HepG2 (cell line): Measurements from ENCODE around the gene PLD6. TPM values are rescaled to one million over a fixed set of nuclear protein-coding genes. Genes with fewer than 3 reads are reported as not detected.

Experiments
- ATAC-seq: fragments of 200-7000 bp; cut with Tn5 transposase; 3 replicates; pipeline ENCODE4 v1.9.1; 2020; ENCODE audit warnings: mild to moderate bottlenecking, moderate library complexity
- BruUV-seq: library from RNA; stranded (reverse); fragments of 400-500 nt; replicated peaks from 2 replicates; lab custom pipeline; 2021; lab: Mats Ljungman, UMichigan
- CTCF ChIA-PET: fragments of 300-600 bp; formaldehyde crosslinking; extraction: SDS; loops from one replicate; lab custom pipeline; 2021; ENCODE audit warnings: low total read pairs, inconsistent platforms, low intra/inter-chr PET ratio; lab: Yijun Ruan, JAX
- POLR2A ChIA-PET: fragments of 350-600 bp; sonication (Branson Sonifier 250); formaldehyde crosslinking; loops from one replicate; lab custom pipeline; 2020; ENCODE audit warnings: antibody characterized with exemption, inconsistent platforms; lab: Yijun Ruan, JAX
- DNase-seq: peaks from one replicate; pipeline ENCODE4 v3.0.0-alpha.2; 2015; ENCODE audit warnings: low spot score
- FAIRE-seq: peaks from 3 replicates; lab custom pipeline; 2011; peaks lifted over from hg19 to GRCh38; lab: Jason Lieb, UNC
- H2AFZ ChIP-seq: one replicate; pipeline ENCODE4 v1.6.1; 2011; ENCODE audit warnings: low read length, inconsistent platforms
- H3K27ac ChIP-seq: fragments of 300-600 bp; 3 replicates; pipeline ENCODE4 v1.8.0; 2011; ENCODE audit warnings: mixed run types, mild to moderate bottlenecking, mixed read lengths, low read length, inconsistent platforms; ENCODE audit not compliant: insufficient read depth; ENCODE audit errors: extremely low read length
- H3K27me3 ChIP-seq, 2 experiments: fragments of 200-600 bp in 1 of 2; 2 replicates in 1 of 2; 3 replicates in 1 of 2; pipeline versions ENCODE4 v1.6.0 to v1.8.0; 2011; ENCODE audit warnings: low read length in 2 of 2, mild to moderate bottlenecking in 2 of 2, moderate library complexity in 2 of 2, inconsistent platforms in 1 of 2; ENCODE audit not compliant: insufficient read depth in 2 of 2, control insufficient read depth in 1 of 2
- H3K36me3 ChIP-seq, 2 experiments: fragments of 200-600 bp in 1 of 2; replicated peaks in 1 of 2; 2 replicates in 1 of 2; 3 replicates in 1 of 2; pipeline versions ENCODE4 v1.5.1 to v1.8.0; 2011; ENCODE audit warnings: low read length in 2 of 2, inconsistent platforms in 1 of 2; ENCODE audit not compliant: insufficient read depth in 2 of 2, control insufficient read depth in 1 of 2
- H3K4me1 ChIP-seq: 2 replicates; pipeline ENCODE4 v1.5.1; 2012; ENCODE audit warnings: low read length, inconsistent platforms; ENCODE audit not compliant: insufficient read depth
- H3K4me2 ChIP-seq: 2 replicates; pipeline ENCODE4 v1.6.0; 2011; ENCODE audit warnings: low read depth, low read length, inconsistent platforms
- H3K4me3 ChIP-seq, 3 experiments: fragments of 200-600 bp in 1 of 3; sonication (generic), shearing (Covaris generic) in 1 of 3; replicated peaks in 1 of 3; 2 replicates each; pipeline ENCODE4 v1.5.1; 2011 to 2016; ENCODE audit warnings: low read length in 3 of 3, inconsistent platforms in 2 of 3, low read depth in 2 of 3, mild to moderate bottlenecking in 2 of 3, control low read depth in 1 of 3, mixed read lengths in 1 of 3; ENCODE audit not compliant: insufficient read depth in 1 of 3
- H3K79me2 ChIP-seq: one replicate; pipeline ENCODE4 v1.6.1; 2011; ENCODE audit warnings: low read length, inconsistent platforms; ENCODE audit not compliant: insufficient read depth
- H3K9ac ChIP-seq: 2 replicates; pipeline ENCODE4 v1.6.0; 2011; ENCODE audit warnings: mild to moderate bottlenecking, low read depth, low read length, inconsistent platforms; ENCODE audit not compliant: insufficient read depth
- H3K9me3 ChIP-seq: 2 replicates; pipeline ENCODE4 v1.5.1; 2012; ENCODE audit warnings: mild to moderate bottlenecking, low read length
- H4K20me1 ChIP-seq: 2 replicates; pipeline ENCODE4 v1.6.0; 2011; ENCODE audit warnings: inconsistent platforms, mild to moderate bottlenecking, low read length, moderate library complexity; ENCODE audit not compliant: insufficient read depth
- FOXA1 ChIP-seq, 2 experiments: fragments of 450-650 bp in 1 of 2; sonication (generic) in 1 of 2; formaldehyde crosslinking in 1 of 2; IDR thresholded peaks; 2 replicates each; pipeline versions ENCODE4 v1.4.0 to v1.6.1; 2016 to 2020; ENCODE audit warnings: missing genetic modification reagents in 1 of 2
- FOXA3 ChIP-seq: IDR thresholded peaks from 2 replicates; pipeline ENCODE4 v1.6.1; 2016; ENCODE audit warnings: missing genetic modification reagents, missing compliant biosample characterization
- HDAC6 ChIP-seq: fragments of 200-600 bp; sonication (generic); IDR thresholded peaks from 2 replicates; pipeline ENCODE4 v1.7.0; 2017; ENCODE audit warnings: mild to moderate bottlenecking, antibody characterized with exemption, low read length, low read depth
- LCORL ChIP-seq, 2 experiments: fragments of 450-650 bp in 1 of 2; sonication (generic) in 1 of 2; formaldehyde crosslinking in 1 of 2; IDR thresholded peaks; 2 replicates each; pipeline versions ENCODE4 v1.5.0 to v1.6.1; 2017 to 2020; ENCODE audit warnings: antibody characterized with exemption in 1 of 2, missing genetic modification reagents in 1 of 2
- MAX ChIP-seq: IDR thresholded peaks from 2 replicates; pipeline ENCODE4 v1.6.1; 2012; ENCODE audit warnings: inconsistent platforms
- MEF2D ChIP-seq: sonication (generic); formaldehyde crosslinking; IDR thresholded peaks from 2 replicates; pipeline ENCODE4 v1.5.1; 2020; ENCODE audit warnings: mild to moderate bottlenecking, missing genetic modification reagents
- PPARG ChIP-seq: conservative IDR thresholded peaks from 2 replicates; pipeline ENCODE4 v1.6.1; 2016; ENCODE audit warnings: missing biosample characterization, missing genetic modification reagents
- SAP130 ChIP-seq: IDR thresholded peaks from 2 replicates; pipeline ENCODE4 v1.6.1; 2016; ENCODE audit warnings: low read depth
- SMARCE1 ChIP-seq: fragments of 450-650 bp; IDR thresholded peaks from 2 replicates; pipeline ENCODE4 v1.6.1; 2017; ENCODE audit warnings: borderline replicate concordance
- SSRP1 ChIP-seq: IDR thresholded peaks from 2 replicates; pipeline ENCODE4 v1.6.1; 2016; ENCODE audit warnings: control low read depth
- ZBTB21 ChIP-seq: sonication (generic); formaldehyde crosslinking; IDR thresholded peaks from 2 replicates; pipeline ENCODE4 v1.4.0; 2020; ENCODE audit warnings: missing genetic modification reagents
- ZBTB39 ChIP-seq: sonication (generic); formaldehyde crosslinking; IDR thresholded peaks from 2 replicates; pipeline ENCODE4 v1.5.0; 2020; ENCODE audit warnings: missing genetic modification reagents
- ZMYM4 ChIP-seq: sonication (generic); formaldehyde crosslinking; IDR thresholded peaks from 2 replicates; pipeline ENCODE4 v1.8.1; 2023; ENCODE audit warnings: mild to moderate bottlenecking, missing genetic modification reagents
- ZNF547 ChIP-seq: sonication (generic); formaldehyde crosslinking; IDR thresholded peaks from 2 replicates; pipeline ENCODE4 v1.5.1; 2020; ENCODE audit warnings: mild to moderate bottlenecking, missing genetic modification reagents
- WGBS: methylation state at CpG from one replicate; pipeline ENCODE4 v1.1.6; 2017; ENCODE audit warnings: low lambda C conversion rate; 5-methylcytosine and 5-hydroxymethylcytosine counted together
- in situ Hi-C: cut with HindIII; loops from 2 replicates; pipeline ENCODE4 v1.10.0; 2017; ENCODE audit warnings: low pct_unique_long_range_greater_than_20kb; ENCODE audit not compliant: extremely low pct_ligation_motif_present
- intact Hi-C: fragments of 100-400 bp; cut with micrococcal nuclease; formaldehyde crosslinking; loops from one replicate; pipeline ENCODE4 v1.10.0; 2022; ENCODE audit not compliant: unreplicated experiment
- polyA plus RNA-seq, 8 experiments: library from polyadenylated mRNA; depleted of rRNA in 3 of 8; stranded (reverse) in 7 of 8; unstranded in 1 of 8; fragments of >200 nt; fragmentation: Illumina TruSeq in 4 of 8; extraction: Trizol in 4 of 8; gene quantifications; 2 replicates each; pipeline versions ENCODE4 v1.2.1 to v1.2.3, GENCODE V29; 2011 to 2016; ENCODE audit warnings: low read depth in 4 of 8, missing spikeins in 1 of 8, mixed read lengths in 1 of 8; ENCODE audit not compliant: insufficient read depth in 1 of 8
- total RNA-seq, 5 experiments: library from RNA; depleted of rRNA; stranded (reverse); fragments of >200 nt; fragmentation: Illumina TruSeq; extraction: Trizol; gene quantifications; 2 replicates each; pipeline ENCODE4 v1.2.3, GENCODE V29; 2016; ENCODE audit warnings: low read depth in 1 of 5
- TF ChIP-seq, protein P1 (sequence below): sonication (generic); formaldehyde crosslinking; IDR thresholded peaks from 2 replicates; pipeline ENCODE4 v1.9.0; 2022; ENCODE audit warnings: low read depth, missing genetic modification reagents
- TF ChIP-seq, protein P2 (sequence below): sonication (generic); formaldehyde crosslinking; IDR thresholded peaks from 2 replicates; pipeline ENCODE4 v1.5.0; 2020; ENCODE audit warnings: mild to moderate bottlenecking, missing genetic modification reagents, borderline replicate concordance

The PLD6 gene
- total and polyA plus RNA-seq, 2 of the 13 experiments (the other 11 are each of a cell fraction or from before 2014, with no cell fraction given) = 5.2 to 11.4 TPM

GRCh38 chr17:17190188-17190587, 15.9 kb downstream of the PLD6 start:
- no peaks in the 10 kb centered on the region for H3K79me2 ChIP-seq
- CTCF ChIA-PET = no interaction called here
- FAIRE-seq (peak; percentile 76), DNase-seq (peak; percentile 40), ATAC-seq (peak; percentile 89)
- POLR2A ChIA-PET = interaction anchor here (1.0 kb wide), 1 partner anchor 47 kb away, joined by 3 read pairs; the partner anchor contains the start of gene FLCN
- H4K20me1 ChIP-seq = no peaks in the 10 kb centered on the region
- no peak overlapping the region for H3K4me3 ChIP-seq
- no peaks in the 10 kb centered on the region for H3K27me3 ChIP-seq
- WGBS = 63% methylated on average over 7 of the region's 7 CpGs
- no peaks in the 10 kb centered on the region for H3K9me3 ChIP-seq
- H3K4me2 ChIP-seq = peak overlapping the region; percentile 14; the same call in 1 of the 2 replicates
- H3K36me3 ChIP-seq = peaks cover 0 to 3% of the 10 kb centered on the region in 2 experiments; a peak in 3 of 5 replicates
- no peak overlapping the region for H2AFZ ChIP-seq
- H3K27ac ChIP-seq = peak overlapping the region; percentile 54
- H3K9ac ChIP-seq = no peak overlapping the region
- in situ Hi-C loops = no loop called here
- peaks cover 28% of the 10 kb centered on the region for H3K4me1 ChIP-seq
- intact Hi-C loops = no loop called here
- BruUV-seq = no TSS peak
- TF ChIP-seq ZMYM4 (CRISPR knock-in tag) (peak; percentile 48; the same call in 1 of the 2 replicates), ZBTB21 (CRISPR knock-in tag) (no peak), PPARG (CRISPR knock-in tag) (peak; percentile 69), SMARCE1 (no peak), MAX (0 out of 2 replicates have a peak, but pooled peaks have one; percentile 34), SAP130 (CRISPR knock-in tag) (0 out of 2 replicates have a peak, but pooled peaks have one; percentile 12), ZBTB39 (CRISPR knock-in tag) (no peak), FOXA3 (CRISPR knock-in tag) (peak; percentile 48), ZNF547 (CRISPR knock-in tag) (no peak), HDAC6 (no peak), LCORL (IDR thresholded peaks at IDR 0.05) (no peak), LCORL (CRISPR knock-in tag; IDR thresholded peaks at IDR 0.05) (peak; percentile 59; the same call in 1 of the 2 replicates), FOXA1 (IDR thresholded peaks at IDR 0.05) (no peak), FOXA1 (CRISPR knock-in tag; IDR thresholded peaks at IDR 0.05) (0 out of 2 replicates have a peak, but pooled peaks have one; percentile 39), SSRP1 (CRISPR knock-in tag) (no peak), MEF2D (CRISPR knock-in tag) (no peak)
- TF ChIP-seq, protein P1, sequence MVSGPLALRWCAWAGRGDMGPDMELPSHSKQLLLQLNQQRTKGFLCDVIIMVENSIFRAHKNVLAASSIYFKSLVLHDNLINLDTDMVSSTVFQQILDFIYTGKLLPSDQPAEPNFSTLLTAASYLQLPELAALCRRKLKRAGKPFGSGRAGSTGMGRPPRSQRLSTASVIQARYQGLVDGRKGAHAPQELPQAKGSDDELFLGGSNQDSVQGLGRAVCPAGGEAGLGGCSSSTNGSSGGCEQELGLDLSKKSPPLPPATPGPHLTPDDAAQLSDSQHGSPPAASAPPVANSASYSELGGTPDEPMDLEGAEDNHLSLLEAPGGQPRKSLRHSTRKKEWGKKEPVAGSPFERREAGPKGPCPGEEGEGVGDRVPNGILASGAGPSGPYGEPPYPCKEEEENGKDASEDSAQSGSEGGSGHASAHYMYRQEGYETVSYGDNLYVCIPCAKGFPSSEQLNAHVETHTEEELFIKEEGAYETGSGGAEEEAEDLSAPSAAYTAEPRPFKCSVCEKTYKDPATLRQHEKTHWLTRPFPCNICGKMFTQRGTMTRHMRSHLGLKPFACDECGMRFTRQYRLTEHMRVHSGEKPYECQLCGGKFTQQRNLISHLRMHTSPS = peak; percentile 21; the same call in 1 of the 2 replicates
- TF ChIP-seq, protein P2, sequence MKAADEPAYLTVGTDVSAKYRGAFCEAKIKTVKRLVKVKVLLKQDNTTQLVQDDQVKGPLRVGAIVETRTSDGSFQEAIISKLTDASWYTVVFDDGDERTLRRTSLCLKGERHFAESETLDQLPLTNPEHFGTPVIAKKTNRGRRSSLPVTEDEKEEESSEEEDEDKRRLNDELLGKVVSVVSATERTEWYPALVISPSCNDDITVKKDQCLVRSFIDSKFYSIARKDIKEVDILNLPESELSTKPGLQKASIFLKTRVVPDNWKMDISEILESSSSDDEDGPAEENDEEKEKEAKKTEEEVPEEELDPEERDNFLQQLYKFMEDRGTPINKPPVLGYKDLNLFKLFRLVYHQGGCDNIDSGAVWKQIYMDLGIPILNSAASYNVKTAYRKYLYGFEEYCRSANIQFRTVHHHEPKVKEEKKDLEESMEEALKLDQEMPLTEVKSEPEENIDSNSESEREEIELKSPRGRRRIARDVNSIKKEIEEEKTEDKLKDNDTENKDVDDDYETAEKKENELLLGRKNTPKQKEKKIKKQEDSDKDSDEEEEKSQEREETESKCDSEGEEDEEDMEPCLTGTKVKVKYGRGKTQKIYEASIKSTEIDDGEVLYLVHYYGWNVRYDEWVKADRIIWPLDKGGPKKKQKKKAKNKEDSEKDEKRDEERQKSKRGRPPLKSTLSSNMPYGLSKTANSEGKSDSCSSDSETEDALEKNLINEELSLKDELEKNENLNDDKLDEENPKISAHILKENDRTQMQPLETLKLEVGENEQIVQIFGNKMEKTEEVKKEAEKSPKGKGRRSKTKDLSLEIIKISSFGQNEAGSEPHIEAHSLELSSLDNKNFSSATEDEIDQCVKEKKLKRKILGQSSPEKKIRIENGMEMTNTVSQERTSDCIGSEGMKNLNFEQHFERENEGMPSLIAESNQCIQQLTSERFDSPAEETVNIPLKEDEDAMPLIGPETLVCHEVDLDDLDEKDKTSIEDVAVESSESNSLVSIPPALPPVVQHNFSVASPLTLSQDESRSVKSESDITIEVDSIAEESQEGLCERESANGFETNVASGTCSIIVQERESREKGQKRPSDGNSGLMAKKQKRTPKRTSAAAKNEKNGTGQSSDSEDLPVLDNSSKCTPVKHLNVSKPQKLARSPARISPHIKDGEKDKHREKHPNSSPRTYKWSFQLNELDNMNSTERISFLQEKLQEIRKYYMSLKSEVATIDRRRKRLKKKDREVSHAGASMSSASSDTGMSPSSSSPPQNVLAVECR (CRISPR knock-in tag) = peak; percentile 41; the same call in 1 of the 2 replicates
